Hypothalamus (tissue), 51 donors: Measurements from ENCODE around the gene TRPM2.

Experiments
- DNase-seq, 51 donors: peaks; one replicate each; lab custom pipeline; 2025; lab: John Stamatoyannopoulos, UW

TRPM2 gene

DNA sequence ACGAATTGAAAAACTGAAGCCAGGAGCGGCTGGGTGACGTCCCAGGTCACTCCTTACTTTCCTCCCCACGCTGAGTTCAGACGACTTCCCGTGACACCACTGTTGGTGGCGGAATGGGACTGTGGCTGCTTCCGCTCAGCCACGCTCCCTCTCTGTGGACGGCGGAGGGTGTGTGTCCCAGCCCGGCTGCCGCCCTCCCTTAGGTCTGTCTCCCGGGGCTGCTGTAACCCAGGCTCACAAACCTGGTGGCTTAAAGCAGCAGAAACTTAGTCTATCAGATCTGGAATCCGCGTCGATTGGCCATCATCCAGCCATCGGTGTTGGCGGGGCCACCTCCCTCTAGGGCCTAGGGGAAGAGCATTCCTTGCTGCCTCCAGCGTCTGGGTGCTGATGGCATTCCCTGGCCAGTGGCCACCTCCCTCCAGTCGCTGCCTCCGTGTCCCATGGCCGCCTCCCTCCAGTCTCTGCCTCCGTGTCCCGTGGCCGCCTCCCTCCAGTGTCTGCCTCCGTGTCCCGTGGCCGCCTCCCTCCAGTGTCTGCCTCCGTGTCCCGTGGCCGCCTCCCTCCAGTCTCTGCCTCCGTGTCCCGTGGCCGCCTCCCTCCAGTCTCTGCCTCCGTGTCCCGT lies 17.5 kb downstream of the TRPM2 start:
- DNase-seq: no peak

DNA sequence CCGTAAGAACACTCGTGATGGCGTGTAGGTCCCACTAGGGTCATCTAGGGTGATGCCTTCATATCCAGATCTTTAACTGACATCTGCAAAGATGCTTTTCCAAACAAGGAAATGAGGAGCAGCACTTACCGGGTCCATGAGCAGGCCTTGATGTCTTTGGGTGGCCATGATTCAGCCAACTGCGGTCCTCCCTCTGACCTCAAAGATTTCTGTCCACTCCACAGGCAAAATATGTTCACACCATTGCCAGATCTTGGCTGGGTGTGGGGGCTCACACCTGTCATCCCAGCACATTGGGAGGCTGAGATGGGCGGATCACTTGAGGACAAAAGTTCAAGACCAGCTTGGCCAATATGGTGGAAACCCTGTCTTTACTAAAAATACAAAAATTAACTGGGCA lies 18.2 kb downstream of the TRPM2 start:
- no peak for DNase-seq

DNA sequence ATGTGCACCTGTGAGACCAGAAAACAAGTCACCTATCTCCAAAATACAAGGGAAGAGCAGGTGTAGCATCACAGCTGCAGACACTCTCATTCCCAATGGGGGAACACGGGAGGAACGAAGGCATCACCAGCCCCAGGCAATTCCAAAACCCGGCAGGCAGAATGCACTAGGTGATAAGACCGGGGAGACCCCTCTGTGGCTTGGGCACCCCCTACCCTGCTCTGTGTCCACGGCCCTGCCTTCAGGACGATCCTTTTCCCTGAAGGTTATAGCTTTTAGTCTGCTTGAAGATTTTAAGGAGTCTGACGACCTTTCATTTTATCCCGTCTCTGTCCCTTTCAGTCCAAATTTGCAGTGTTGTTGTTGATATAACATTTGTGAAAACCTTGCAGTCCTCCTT lies 19.2 kb downstream of the TRPM2 start:
- no peak for DNase-seq

DNA sequence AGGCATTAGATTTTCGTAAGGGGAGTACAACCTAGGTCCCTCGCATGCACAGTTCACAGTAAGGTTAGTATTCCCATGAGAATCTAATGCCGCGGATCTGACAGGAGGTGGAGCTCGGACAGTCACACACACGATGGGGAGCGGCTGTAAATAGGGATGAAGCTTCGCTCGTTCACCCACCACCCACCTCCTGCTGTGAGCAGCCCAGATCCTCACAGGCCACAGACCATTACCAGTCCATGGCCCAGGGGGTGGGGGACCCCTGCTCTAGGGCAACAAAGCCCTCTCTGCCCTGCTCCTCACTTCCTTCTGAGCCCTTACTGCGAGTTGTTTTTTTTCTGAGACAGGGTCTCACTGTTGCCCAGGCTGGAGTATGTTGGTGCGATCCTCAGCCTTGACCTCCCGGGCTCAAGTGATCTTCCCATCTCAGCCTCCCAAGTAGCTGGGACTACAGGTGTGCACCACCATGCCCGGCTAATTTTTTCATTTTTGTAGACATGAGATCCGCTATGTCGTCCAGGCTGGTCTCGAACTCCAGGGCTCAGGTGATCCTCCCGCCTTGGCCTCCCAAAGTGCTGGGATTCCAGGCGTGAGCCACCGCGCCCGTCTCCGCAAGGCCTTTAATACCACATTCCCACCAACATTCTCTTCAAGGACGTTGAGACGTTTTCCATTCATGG lies 21.3 kb downstream of the TRPM2 start:
- DNase-seq: no peak

DNA sequence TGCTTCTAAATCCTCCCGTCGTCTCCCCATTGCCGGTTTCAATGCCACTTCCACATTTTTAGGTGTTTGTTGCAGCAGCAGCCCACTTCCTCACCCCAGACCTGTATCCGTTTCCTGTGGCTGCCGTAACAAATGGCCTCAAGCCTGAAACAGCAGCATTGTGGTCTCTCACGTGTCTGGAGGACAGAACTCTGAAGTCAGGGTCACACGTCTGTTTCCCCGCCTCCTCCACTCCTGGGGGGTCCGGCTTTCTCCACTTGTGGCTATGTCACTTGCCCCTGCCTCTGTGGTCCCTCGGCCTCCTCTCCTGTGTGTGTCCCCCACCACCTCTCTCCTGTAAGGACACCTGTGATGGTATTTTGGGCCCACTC lies 21.8 kb downstream of the TRPM2 start:
- DNase-seq: no peak

DNA sequence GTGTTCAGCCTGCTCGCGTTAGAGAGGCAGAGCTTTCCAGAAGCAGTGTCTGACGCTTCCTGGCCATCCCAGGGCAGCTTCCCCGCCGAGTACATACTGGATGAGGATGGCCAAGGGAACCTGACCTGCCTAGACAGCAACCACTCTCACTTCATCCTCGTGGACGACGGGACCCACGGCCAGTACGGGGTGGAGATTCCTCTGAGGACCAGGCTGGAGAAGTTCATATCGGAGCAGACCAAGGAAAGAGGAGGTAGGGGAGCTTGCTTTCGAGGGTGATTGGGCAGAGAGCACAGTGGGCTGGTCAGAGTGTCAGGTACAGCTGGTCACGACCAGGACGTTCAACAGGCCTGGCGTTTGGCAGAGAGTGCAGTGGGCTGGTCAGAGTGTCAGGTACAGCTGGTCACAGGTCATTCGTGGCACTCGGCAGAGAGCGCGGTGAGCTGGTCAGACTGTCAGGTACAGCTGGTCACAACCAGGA lies 22.4 kb downstream of the TRPM2 start:
- DNase-seq: no peak

DNA sequence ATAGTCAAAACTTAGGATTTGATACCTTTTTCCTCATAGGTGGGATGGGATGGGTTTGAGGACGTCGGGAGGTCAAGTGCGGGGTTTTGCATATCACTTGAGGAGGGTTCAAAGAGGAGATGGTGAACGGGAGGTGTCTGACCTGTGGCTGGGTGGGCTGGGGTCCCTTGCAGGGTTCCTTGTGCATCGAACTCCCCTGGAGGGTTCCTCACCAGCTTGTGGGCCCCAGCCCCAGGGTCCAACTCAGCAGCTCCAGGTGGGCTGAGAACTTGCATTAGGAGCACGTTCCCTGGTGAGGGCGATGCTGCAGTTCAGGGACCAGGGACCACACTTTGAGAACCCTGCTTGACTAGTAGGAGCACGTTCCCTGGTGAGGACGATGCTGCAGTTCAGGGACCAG lies 23.2 kb downstream of the TRPM2 start:
- no peak for DNase-seq

DNA sequence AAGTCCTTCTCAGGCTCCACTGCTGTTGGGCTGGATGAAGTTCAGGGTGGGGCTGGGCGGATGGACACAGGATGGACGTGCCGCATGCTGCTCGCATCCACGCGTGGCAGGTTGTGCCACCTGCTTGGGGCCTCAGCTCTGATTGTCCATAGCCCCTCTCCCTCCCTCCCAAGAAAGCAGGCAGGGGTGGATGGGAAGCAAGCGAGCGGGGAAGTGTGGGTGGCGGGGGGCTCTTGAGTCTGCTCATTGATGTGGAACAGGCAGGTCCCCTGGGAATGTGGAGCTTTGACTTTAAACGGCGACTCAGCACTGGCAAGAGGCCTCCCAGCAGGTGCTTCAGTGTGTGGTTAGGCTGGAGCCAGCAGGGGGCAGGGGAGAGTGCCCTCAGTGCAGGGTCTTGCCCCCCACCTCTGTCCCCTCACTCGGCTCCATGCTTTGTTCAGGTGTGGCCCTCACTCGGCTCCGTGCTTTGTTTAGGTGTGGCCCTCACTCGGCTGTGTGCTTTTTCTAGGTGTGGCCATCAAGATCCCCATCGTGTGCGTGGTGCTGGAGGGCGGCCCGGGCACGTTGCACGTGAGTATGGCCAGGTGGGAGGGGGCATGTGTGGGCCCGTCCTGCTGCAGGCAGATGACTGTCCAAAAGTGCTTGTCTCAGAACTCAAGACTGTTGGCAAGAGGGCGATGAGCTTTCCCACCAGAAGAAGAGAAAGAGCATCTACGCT lies 23.9 kb downstream of the TRPM2 start:
- DNase-seq: no peak

DNA sequence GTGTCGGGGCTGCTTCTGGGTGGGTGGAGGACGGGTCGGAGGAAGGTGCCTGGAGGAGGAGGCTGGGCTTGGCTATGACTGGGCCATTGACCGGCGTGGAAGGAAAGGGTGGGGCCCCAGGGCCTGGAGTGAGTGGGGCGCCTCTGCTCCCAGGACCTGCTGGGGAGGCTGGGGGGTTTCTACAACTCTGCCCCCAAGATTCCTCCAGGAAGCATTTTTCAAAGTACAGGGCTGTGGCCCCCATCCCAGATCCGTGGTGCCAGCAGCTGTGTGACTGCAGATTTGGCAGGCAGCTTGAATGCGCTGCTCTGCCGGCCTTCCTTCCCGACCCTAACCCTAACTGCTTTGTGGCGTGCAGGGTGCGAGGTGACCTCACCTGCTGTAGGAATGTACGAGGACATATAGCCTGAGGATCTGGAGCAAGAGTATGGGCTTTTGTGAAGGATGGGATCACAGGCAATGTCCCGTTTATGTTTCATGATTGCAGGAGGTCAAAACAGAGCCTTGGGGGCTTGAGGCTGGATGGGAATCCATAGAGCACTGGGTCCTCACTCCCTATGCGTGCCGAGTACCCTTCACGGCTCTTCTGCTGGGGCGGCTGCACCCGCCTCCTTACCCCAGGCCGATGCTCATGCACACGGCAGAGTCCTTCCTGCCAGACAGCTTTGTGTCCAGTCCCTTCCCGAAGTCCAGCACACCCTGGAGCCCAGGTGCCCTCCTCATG lies 24.7 kb downstream of the TRPM2 start:
- no peak for DNase-seq

DNA sequence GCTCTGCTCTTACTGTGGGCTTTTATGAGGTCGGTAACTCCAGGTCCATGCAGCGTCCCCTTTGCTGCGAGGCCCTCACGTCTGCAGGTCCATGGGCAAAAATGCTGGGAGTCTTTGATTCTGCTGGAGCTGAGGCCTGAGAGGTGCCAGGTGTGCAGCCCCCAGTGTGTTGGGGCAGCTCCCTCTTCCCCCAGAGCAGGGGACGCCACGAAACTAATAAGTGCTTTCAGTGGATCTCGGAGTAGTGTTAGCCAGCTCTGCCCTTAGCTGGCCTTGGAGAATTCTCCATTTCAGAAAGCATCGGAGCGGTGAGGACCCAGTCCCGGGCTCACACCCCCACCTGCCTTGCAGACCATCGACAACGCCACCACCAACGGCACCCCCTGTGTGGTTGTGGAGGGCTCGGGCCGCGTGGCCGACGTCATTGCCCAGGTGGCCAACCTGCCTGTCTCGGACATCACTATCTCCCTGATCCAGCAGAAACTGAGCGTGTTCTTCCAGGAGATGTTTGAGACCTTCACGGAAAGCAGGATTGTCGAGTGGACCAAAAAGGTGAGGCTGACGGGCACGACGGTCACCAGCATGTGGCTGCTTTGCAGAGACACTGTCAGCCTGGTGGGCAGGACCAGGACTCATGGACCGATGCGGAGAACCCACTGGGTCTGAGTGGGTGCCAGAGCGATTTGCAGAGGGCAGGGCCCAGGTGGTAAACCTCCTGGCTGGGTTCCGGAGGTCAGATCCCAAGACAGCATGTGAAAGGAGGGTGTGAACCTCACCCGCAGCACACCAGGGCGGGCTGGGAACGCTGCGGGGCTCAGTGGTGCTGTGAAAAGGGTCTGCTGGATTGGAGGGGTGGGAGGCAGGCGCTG lies 25.5 kb downstream of the TRPM2 start:
- DNase-seq: no peak

DNA sequence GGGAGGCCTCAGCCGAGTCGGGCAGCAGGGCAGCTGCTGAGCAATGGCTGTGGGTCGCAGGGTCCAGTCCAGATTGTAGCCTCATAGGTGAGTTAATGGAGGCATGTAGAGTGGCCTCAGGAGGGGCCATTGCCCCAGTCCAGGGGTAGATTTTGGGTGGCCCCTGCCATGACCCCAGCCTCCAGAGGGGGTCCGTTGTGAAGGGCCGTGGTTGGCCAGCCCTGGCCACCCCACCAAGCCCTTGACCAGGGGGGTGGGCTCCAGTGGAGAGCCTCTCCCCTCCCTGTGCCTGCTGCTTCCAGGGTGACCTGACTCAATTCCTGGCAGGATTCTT lies 26.1 kb downstream of the TRPM2 start:
- no peak for DNase-seq

DNA sequence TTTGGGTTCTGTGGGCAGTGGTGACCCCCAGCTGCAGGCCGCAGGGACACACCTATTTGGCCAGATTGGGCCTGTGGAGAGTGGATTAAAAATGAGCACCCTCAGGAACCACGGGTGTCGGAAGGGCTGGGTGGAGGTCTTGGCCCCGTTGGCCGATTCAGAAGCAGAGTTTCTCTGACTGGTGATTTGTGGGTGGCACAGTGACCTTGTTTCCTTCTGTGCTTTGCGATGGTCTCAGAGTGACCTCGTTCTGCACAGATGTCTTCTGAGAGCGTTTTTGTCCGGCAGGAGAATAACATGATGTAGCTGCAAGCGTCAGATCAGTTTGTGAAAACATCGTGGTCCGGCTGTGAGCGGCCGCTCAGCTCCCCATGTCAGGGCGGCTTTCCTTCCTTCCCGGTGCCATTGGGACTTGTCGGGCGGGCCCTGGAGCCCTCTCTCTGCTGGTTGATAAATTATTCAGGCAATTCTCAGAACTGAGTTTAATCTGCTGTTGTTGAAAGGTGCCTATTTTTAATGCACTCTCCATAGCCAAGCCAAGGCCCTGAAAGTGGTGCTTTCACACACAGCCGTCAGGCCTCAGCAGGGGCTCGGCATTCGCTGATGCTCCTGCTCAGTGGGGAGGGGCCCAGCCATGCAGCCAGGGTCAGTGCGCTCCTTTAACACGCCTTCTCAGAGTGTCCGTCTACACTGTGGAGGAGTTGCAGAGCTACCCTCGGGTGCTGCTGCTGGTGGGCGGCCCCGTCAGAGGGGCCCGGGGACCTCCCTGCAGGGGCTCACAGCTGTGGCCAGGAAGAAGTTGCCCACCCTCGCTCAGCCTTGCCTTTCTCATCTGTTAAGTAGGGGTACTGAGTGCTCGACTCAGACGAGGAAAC lies 26.8 kb downstream of the TRPM2 start:
- DNase-seq: no peak

DNA sequence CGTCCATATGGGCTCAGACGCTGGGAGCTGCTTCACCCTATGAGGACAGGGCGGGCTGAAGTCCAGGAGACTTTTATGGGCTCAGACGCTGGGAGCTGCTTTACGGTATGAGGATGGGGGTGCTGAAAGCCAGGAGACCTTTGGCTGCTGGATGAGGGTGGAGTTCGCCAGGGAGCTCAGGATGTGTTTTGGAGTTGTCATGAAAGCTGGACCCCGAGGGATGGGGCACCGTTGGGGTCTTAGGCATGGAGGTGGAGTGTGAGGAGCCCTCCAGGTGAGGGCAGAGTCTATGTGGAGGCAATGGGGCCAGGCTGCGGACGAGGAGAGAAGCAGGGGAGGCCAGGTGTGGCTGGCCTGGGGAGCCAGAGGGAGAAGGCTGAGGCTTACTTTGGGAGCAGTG lies 27.5 kb downstream of the TRPM2 start:
- DNase-seq: no peak

DNA sequence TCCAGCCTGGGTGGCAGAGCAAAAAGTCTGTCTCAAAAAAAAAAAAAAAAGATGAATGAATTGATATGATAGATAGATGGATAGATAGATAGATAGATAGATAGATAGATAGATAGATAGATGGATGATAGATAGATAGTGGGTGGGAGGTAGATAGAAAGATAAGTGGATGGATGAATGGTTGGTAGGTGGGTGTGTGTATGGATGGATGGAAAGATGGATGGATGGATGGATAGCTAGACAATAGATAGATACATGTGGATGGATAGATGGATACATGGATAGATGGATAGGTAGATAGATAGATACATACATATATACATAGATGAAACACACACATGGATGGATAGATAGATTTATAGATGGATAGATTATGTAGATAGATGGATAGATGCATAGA lies 28.5 kb downstream of the TRPM2 start:
- DNase-seq: no peak

DNA sequence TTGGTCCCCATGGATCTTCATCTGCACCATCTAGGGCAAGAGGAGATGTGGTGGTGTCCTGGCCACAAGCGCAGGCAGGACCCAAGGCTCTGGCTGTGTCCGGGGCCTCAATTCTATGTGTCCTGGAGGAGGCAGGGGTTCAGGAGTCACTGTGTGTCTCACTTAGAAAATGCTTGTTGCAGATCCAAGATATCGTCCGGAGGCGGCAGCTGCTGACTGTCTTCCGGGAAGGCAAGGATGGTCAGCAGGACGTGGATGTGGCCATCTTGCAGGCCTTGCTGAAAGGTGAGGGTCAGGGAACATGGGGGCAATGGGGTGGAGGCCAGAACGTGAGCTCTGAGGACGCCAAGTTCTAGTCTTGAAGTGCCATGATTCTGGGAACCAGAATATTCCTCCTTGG lies 29.1 kb downstream of the TRPM2 start:
- DNase-seq: no peak

DNA sequence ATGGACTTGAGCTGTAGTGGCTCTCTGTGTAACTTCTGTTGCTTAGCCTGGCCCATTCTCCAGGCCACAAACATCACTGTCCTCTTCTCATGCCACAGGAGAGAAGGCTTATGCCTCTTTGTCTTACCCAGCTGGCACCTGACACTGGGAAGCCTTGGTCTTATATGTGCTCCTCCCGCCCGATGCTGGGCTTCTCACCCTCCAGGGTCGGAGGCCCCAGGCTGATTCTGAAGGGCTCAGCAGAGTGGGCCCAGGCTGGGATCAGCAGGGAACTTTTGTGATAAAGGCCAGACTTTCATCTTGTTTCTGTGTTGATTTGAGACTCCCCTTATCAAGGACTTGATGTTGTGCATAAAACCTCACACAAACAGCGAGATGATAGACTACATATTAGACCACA lies 29.8 kb downstream of the TRPM2 start:
- no peak for DNase-seq

DNA sequence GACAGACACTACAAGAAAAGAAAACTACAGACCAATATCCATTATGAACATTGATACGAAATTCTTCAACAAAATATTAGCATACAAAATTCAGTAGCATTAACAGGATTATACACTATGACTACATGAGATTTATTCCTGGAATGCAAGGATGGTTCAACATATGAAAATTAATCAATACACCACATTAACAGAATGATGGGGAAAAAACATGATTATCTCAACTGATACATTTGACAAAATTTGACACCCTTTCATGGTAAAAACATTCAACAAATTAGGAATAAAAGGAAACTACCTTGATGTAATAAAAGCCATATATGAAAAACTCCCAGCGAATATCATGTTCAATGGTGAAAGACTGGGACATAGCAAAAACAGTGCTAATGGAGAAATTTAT lies 31.5 kb downstream of the TRPM2 start:
- DNase-seq: no peak

DNA sequence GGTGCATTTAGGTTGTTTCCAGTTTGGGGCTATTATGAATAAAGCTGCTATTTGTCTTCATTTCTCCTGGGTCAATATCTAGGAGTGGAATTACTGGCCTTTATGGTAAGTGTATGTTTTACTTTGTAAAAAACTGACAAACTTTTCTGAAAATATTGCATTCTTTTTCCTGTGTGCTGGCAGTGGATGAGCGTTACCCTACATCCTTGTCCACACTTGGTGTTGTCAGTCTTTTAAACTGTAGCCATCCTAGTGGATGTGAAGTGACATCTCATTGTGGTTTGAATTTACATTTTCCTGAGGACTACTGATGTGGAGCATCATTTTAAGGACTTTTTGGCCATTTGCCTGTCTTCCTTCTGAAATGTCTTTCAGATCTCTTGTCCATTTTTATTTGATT lies 35.9 kb downstream of the TRPM2 start:
- no peak for DNase-seq

DNA sequence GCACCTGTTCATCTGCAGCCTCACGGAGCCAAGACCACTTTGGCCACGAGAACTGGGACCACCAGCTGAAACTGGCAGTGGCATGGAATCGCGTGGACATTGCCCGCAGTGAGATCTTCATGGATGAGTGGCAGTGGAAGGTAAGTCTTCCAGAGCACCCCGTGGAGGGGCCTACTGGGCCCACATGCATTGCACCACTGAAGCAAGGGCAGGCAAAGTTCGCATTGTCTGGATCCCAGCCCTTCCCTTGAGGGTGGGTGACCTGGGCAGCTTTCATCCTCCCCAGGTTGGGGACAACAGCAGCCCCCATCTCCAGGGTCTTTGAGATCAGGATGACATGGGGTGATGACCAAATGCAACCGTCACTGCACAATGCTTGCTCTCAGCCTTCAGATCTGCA lies 37.5 kb downstream of the TRPM2 start:
- no peak for DNase-seq
